ENCODE results near the gene MCM3AP. TPM values are rescaled to one million over a fixed set of nuclear protein-coding genes. Genes with fewer than 3 reads are reported as not detected.

Gene MCM3AP
- total and polyA plus RNA-seq, 9 of the 15 experiments (the other 6 are each of a cell fraction or from before 2014, with no cell fraction given): 6.5 to 179 (median 69.6) TPM

- Histone ChIP-seq H3K27me3 (ENCODE audit: control insufficient read depth in 2 of 2, insufficient read depth in 2 of 2, low read length in 2 of 2) (no peaks in the 10 kb centered on the region), H3K79me2 (ENCODE audit: control insufficient read depth, insufficient read depth, low read length) (no peaks in the 10 kb centered on the region), H3K4me3 (no peak overlapping the region), H3K36me3 (ENCODE audit: control insufficient read depth, insufficient read depth, low read length) (peaks cover 27% of the 10 kb centered on the region; the same call in 2 of the 3 replicates), H3K27ac (ENCODE audit: extremely low read depth, low read depth, low read length) (peak overlapping the region; percentile 67), H3K4me2 (ENCODE audit: insufficient read depth, low read length) (peak overlapping the region; percentile 40; the same call in 1 of the 2 replicates), H3K9me1 (ENCODE audit: control insufficient read depth, insufficient read depth, low read length) (no peaks in the 10 kb centered on the region), H2AFZ (ENCODE audit: low read depth, low read length) (peak overlapping the region; percentile 32), H3K4me1 (replicated peaks in 1 of 2; ENCODE audit: control insufficient read depth in 2 of 2, insufficient read depth in 2 of 2, low read length in 2 of 2) (peaks cover 11 to 31% of the 10 kb centered on the region in 2 experiments), H3K9ac (ENCODE audit: insufficient read depth in 1 of 2, low read depth in 2 of 2, low read length in 2 of 2) (peak overlapping the region; percentile 21 to 78; a peak in 3 of 4 replicates), H3K9me3 (replicated peaks; ENCODE audit: control insufficient read depth, insufficient read depth, low read depth, low read length) (0 out of 2 replicates have a peak, but pooled peaks cover 2% of the 10 kb centered on the region), H4K20me1 (replicated peaks; ENCODE audit: control insufficient read depth, insufficient read depth, low read length) (no peaks in the 10 kb centered on the region)
- in situ Hi-C loops (cut with MboI): no loop called here
- intact Hi-C loops (cut with micrococcal nuclease): no loop called here
- ChIA-PET POLR2A (interaction anchor here (0.6 kb wide), 2 partner anchors 43 to 58 kb away, joined by 3 to 4 read pairs; no protein-coding TSS in a partner anchor), CTCF (ENCODE audit: low intra/inter-chr PET ratio) (no interaction called here)
- WGBS (ENCODE audit: insufficient coverage, low coverage, missing lambda C conversion rate): 46% methylated on average over 7 of the region's 9 CpGs
- FAIRE-seq (no peak), ATAC-seq (peak; percentile 62), DNase-seq (ENCODE audit: extremely low read depth in 1 of 4, low spot score in 3 of 4) (peak in 3 of 4 experiments; percentile 59 to 70 (median 64))
- BruUV-seq (replicated peaks): no TSS peak
- TF ChIP-seq ZBTB26 (CRISPR knock-in tag; IDR thresholded peaks at IDR 0.05) (0 out of 2 replicates have a peak, but pooled peaks have one; percentile 39), YY1 (IDR thresholded peaks at IDR 0.05; ENCODE audit: borderline replicate concordance in 1 of 3, control insufficient read depth in 1 of 3, extremely low read depth in 1 of 3, insufficient read depth in 3 of 3, insufficient read length in 1 of 3, insufficient replicate concordance in 2 of 3, low read depth in 1 of 3, low read length in 2 of 3) (peak in 1 of 3 experiments; percentile 40), CREB3 (tag; conservative IDR thresholded peaks at IDR 0.05; ENCODE audit: low read depth) (no peak), THAP7 (CRISPR knock-in tag; IDR thresholded peaks at IDR 0.05) (0 out of 2 replicates have a peak, but pooled peaks have one; percentile 44), ZNF77 (CRISPR knock-in tag; IDR thresholded peaks at IDR 0.05) (no peak), ZBTB7A (IDR thresholded peaks at IDR 0.05; ENCODE audit: borderline replicate concordance, control insufficient read depth, low read depth, low read length) (peak; percentile 30; the same call in 1 of the 2 replicates), PML (IDR thresholded peaks at IDR 0.05; ENCODE audit: low read length) (no peak), SUPT5H (IDR thresholded peaks at IDR 0.05) (peak; percentile 46; the same call in 1 of the 2 replicates), TARDBP (IDR thresholded peaks at IDR 0.05) (no peak), POLR2B (IDR thresholded peaks at IDR 0.05; ENCODE audit: low read depth, partially characterized antibody) (peak; percentile 26), SMAD4 (CRISPR knock-in tag; conservative IDR thresholded peaks at IDR 0.05) (0 out of 2 replicates have a peak, but pooled peaks have one; percentile 10), PHF8 (IDR thresholded peaks at IDR 0.05; ENCODE audit: borderline replicate concordance, low read length) (peak; percentile 2; the same call in 1 of the 2 replicates), RBFOX2 (IDR thresholded peaks at IDR 0.05; ENCODE audit: low read depth, low read length) (peak; percentile 7; the same call in 1 of the 2 replicates), ZNF282 (CRISPR knock-in tag; IDR thresholded peaks at IDR 0.05) (no peak), EGR1 (conservative IDR thresholded peaks at IDR 0.05) (peak; percentile 70), HDGF (IDR thresholded peaks at IDR 0.05) (0 out of 2 replicates have a peak, but pooled peaks have one; percentile 68), TOE1 (IDR thresholded peaks at IDR 0.05; ENCODE audit: borderline replicate concordance) (0 out of 2 replicates have a peak, but pooled peaks have one; percentile 21), TOE1 (CRISPR knock-in tag; IDR thresholded peaks at IDR 0.05; ENCODE audit: borderline replicate concordance, low read depth) (no peak), NFRKB (IDR thresholded peaks at IDR 0.05; ENCODE audit: low read depth) (peak; percentile 10; the same call in 1 of the 2 replicates), POLR2A (conservative IDR thresholded peaks at IDR 0.05) (peak; percentile 44; the same call in 1 of the 2 replicates), ETV5 (CRISPR knock-in tag; IDR thresholded peaks at IDR 0.05; ENCODE audit: low read depth) (0 out of 2 replicates have a peak, but pooled peaks have one; percentile 32)
These were observed 9.9 kb upstream of the MCM3AP start for GRCh38 chr21:46295177-46295770.

All from K562 (cell line).